ENCODE measurements around the gene LRRN1. TPM values are rescaled to one million over a fixed set of nuclear protein-coding genes. Genes with fewer than 3 reads are reported as not detected.

LRRN1 gene
- total RNA-seq, 4 donors from 2014 or later, result 1.1 to 6.8 (median 4.3) TPM

- in situ Hi-C loops (cut with MboI; ENCODE audit: low sequenced_read_pairs in 4 of 4), result no loop called here
- ATAC-seq, result no peak
- H3K9me3 ChIP-seq, result no peaks in the 10 kb centered on the region
- DNase-seq, result no peak
- intact Hi-C loops (cut with DNase I; ENCODE audit: low total_unique reads), result loop anchor here (10.0 kb wide), 1 partner anchor 689 kb away; the partner anchor contains the start of gene ITPR1
- H3K36me3 ChIP-seq, result no peaks in the 10 kb centered on the region
- no peak overlapping the region for H3K27ac ChIP-seq
- H3K27me3 ChIP-seq, result no peaks in the 10 kb centered on the region
- peaks cover 16% of the 10 kb centered on the region in 2 donors for H3K4me1 ChIP-seq
- no peak overlapping the region for H3K4me3 ChIP-seq
- TF ChIP-seq, protein P1, sequence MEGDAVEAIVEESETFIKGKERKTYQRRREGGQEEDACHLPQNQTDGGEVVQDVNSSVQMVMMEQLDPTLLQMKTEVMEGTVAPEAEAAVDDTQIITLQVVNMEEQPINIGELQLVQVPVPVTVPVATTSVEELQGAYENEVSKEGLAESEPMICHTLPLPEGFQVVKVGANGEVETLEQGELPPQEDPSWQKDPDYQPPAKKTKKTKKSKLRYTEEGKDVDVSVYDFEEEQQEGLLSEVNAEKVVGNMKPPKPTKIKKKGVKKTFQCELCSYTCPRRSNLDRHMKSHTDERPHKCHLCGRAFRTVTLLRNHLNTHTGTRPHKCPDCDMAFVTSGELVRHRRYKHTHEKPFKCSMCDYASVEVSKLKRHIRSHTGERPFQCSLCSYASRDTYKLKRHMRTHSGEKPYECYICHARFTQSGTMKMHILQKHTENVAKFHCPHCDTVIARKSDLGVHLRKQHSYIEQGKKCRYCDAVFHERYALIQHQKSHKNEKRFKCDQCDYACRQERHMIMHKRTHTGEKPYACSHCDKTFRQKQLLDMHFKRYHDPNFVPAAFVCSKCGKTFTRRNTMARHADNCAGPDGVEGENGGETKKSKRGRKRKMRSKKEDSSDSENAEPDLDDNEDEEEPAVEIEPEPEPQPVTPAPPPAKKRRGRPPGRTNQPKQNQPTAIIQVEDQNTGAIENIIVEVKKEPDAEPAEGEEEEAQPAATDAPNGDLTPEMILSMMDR (IDR thresholded peaks at IDR 0.05 in 4 of 5, conservative IDR thresholded peaks at IDR 0.05 in 1 of 5), result no peak
- no peak for TF ChIP-seq POLR2A (IDR thresholded peaks at IDR 0.05)
These were observed 6.9 kb downstream of the LRRN1 start for GRCh38 chr3:3806092-3806491.

GRCh38 chr3:3806856-3807255 is 7.6 kb downstream of the LRRN1 start:
- no peak for TF ChIP-seq POLR2A (IDR thresholded peaks at IDR 0.05)
- TF ChIP-seq, protein P1 (IDR thresholded peaks at IDR 0.05 in 4 of 5, conservative IDR thresholded peaks at IDR 0.05 in 1 of 5), result no peak
- intact Hi-C loops (cut with DNase I; ENCODE audit: low total_unique reads), result loop anchor here (10.0 kb wide), 1 partner anchor 688 kb away; the partner anchor contains the start of gene ITPR1

DNA sequence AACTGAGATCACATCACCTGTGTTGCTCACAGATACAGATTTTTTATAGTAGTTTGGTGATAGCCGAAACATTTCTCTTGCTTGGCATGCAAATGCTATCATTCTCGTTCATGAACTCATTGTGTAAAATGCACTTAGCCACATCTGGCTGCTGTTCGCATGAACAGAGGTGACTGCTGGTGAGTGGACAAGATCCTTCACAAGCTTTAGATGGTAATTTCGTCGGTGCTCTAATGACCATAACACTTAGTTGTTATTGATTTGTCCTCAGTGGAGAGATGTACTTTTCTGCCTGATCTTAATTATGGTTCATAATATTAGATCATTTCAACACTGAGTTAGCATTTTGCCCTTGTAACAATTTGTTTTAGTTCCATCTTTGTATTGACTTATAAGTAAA is 13.8 kb downstream of the LRRN1 start:
- Histone ChIP-seq H3K36me3 (no peaks in the 10 kb centered on the region), H3K27ac (no peak overlapping the region), H3K4me1 (peaks cover 0 to 11% of the 10 kb centered on the region in 2 donors), H3K27me3 (no peaks in the 10 kb centered on the region), H3K4me3 (no peak overlapping the region), H3K9me3 (no peaks in the 10 kb centered on the region)
- TF ChIP-seq, protein P1 (IDR thresholded peaks at IDR 0.05 in 4 of 5, conservative IDR thresholded peaks at IDR 0.05 in 1 of 5), result no peak
- TF ChIP-seq POLR2A (IDR thresholded peaks at IDR 0.05), result no peak
- ATAC-seq (no peak), DNase-seq (no peak)
- intact Hi-C loops (cut with DNase I; ENCODE audit: low total_unique reads) (no loop called here), in situ Hi-C loops (cut with MboI; ENCODE audit: low sequenced_read_pairs in 4 of 4) (no loop called here)

More at GRCh38 chr3:3806856-3807255, 7.6 kb downstream of the LRRN1 start:
- DNase-seq, result no peak
- no peak for ATAC-seq
- Histone ChIP-seq H3K4me1 (peaks cover 8 to 17% of the 10 kb centered on the region in 2 donors), H3K9me3 (no peaks in the 10 kb centered on the region), H3K36me3 (no peaks in the 10 kb centered on the region), H3K4me3 (no peak overlapping the region), H3K27ac (no peak overlapping the region), H3K27me3 (no peaks in the 10 kb centered on the region)
- in situ Hi-C loops (cut with MboI; ENCODE audit: low sequenced_read_pairs in 4 of 4), result no loop called here

GRCh38 chr3:3815206-3815605 is 16.0 kb downstream of the LRRN1 start:
- intact Hi-C loops (cut with DNase I; ENCODE audit: low total_unique reads) (no loop called here), in situ Hi-C loops (cut with MboI; ENCODE audit: low sequenced_read_pairs in 4 of 4) (no loop called here)
- Histone ChIP-seq H3K27ac (no peak overlapping the region), H3K9me3 (no peaks in the 10 kb centered on the region), H3K4me3 (no peak overlapping the region), H3K36me3 (no peaks in the 10 kb centered on the region), H3K27me3 (no peaks in the 10 kb centered on the region), H3K4me1 (peaks cover 0 to 11% of the 10 kb centered on the region in 2 donors)
- ATAC-seq (no peak), DNase-seq (no peak)
- TF ChIP-seq, protein P1 (IDR thresholded peaks at IDR 0.05 in 4 of 5, conservative IDR thresholded peaks at IDR 0.05 in 1 of 5), result no peak
- no peak for TF ChIP-seq POLR2A (IDR thresholded peaks at IDR 0.05)

DNA sequence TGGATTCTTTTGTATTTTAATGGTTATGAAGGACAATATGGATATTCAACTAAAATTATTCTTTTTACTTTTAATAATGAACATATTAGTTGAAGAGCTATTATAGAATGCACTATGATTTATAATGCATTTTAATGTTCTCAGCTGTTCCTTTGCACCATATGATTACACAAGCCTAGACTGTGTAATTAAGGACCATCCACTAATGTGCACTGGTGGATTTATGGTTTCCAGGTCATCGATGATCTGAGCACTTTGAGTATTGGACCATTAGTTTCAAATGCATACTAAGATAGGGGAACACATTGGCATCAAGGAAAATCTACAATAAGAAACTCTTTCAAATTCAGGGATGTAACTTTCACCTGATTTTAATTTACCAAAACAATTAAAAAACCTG is 16.8 kb downstream of the LRRN1 start:
- in situ Hi-C loops (cut with MboI; ENCODE audit: low sequenced_read_pairs in 4 of 4), result no loop called here
- H3K9me3 ChIP-seq, result no peaks in the 10 kb centered on the region
- H3K4me1 ChIP-seq, result peaks cover 0 to 8% of the 10 kb centered on the region in 2 donors
- H3K36me3 ChIP-seq, result no peaks in the 10 kb centered on the region
- DNase-seq (no peak), ATAC-seq (no peak)
- no peaks in the 10 kb centered on the region for H3K27me3 ChIP-seq
- no peak overlapping the region for H3K4me3 ChIP-seq
- intact Hi-C loops (cut with DNase I; ENCODE audit: low total_unique reads), result no loop called here
- no peak overlapping the region for H3K27ac ChIP-seq
- TF ChIP-seq, protein P1 (IDR thresholded peaks at IDR 0.05 in 4 of 5, conservative IDR thresholded peaks at IDR 0.05 in 1 of 5), result no peak
- TF ChIP-seq POLR2A (IDR thresholded peaks at IDR 0.05), result no peak

All from gastrocnemius medialis (tissue), 4 donors.